SK-N-SH (cell line): ENCODE data around the gene PODXL2. TPM values are rescaled to one million over a fixed set of nuclear protein-coding genes. Genes with fewer than 3 reads are reported as not detected.

ENCODE experiments used
- CTCF ChIA-PET: fragments of 300-600, 350-600 bp; formaldehyde crosslinking; extraction: SDS; loops from one replicate; lab custom pipeline; 2021; lab: Yijun Ruan, JAX
- POLR2A ChIA-PET: fragments of 350-600 bp; sonication (Branson Sonifier 250); formaldehyde crosslinking; extraction: SDS; loops from one replicate; lab custom pipeline; 2020; ENCODE audit warnings: antibody characterized with exemption, inconsistent platforms; lab: Yijun Ruan, JAX
- DNase-seq: peaks from one replicate; pipeline ENCODE4 v3.0.0; 2012
- H2AFZ ChIP-seq: fragments of 200-600 bp; sonication (generic); 2 replicates; pipeline ENCODE4 v1.8.1; 2016; ENCODE audit warnings: antibody characterized with exemption, mild to moderate bottlenecking, low read depth
- H3F3A ChIP-seq: fragments of 200-600 bp; sonication (generic); replicated peaks from 2 replicates; pipeline ENCODE3; 2016; ENCODE audit warnings: antibody characterized with exemption, mild to moderate bottlenecking; ENCODE audit not compliant: insufficient read depth
- H3K27ac ChIP-seq, 2 experiments: fragments of 200-500 bp in 1 of 2; fragments of 200-600 bp in 1 of 2; sonication (Bioruptor generic) in 1 of 2; sonication (generic), shearing (Covaris generic) in 1 of 2; 2 replicates each; pipeline versions ENCODE4 v1.5.1 to v1.6.1; 2014 to 2016; ENCODE audit warnings: low read depth in 2 of 2, inconsistent platforms in 1 of 2, low read length in 1 of 2, mild to moderate bottlenecking in 1 of 2, mixed read lengths in 1 of 2
- H3K27me3 ChIP-seq: fragments of 200-600 bp; sonication (generic), shearing (Covaris generic); 2 replicates; pipeline ENCODE4 v1.6.1; 2016; ENCODE audit warnings: mixed run types; ENCODE audit not compliant: insufficient read depth
- H3K36me3 ChIP-seq, 2 experiments: fragments of 200-500 bp in 1 of 2; fragments of 200-600 bp in 1 of 2; sonication (Bioruptor generic) in 1 of 2; sonication (generic) in 1 of 2; replicated peaks in 1 of 2; 2 replicates each; pipeline versions ENCODE3 to v1.5.1; 2014 to 2016; ENCODE audit warnings: low read length in 1 of 2, mild to moderate bottlenecking in 1 of 2; ENCODE audit not compliant: insufficient read depth in 2 of 2, control insufficient read depth in 1 of 2
- H3K4me1 ChIP-seq, 2 experiments: fragments of 200-500 bp in 1 of 2; fragments of 200-600 bp in 1 of 2; sonication (Bioruptor generic) in 1 of 2; sonication (generic), shearing (Covaris generic) in 1 of 2; 2 replicates each; pipeline versions ENCODE4 v1.5.1 to v1.6.1; 2014 to 2016; ENCODE audit warnings: low read depth in 1 of 2, low read length in 1 of 2, mixed run types in 1 of 2; ENCODE audit not compliant: insufficient read depth in 2 of 2, control insufficient read depth in 1 of 2
- H3K4me2 ChIP-seq: fragments of 200-600 bp; sonication (generic), shearing (Covaris generic); 2 replicates; pipeline ENCODE4 v1.6.1; 2017; ENCODE audit warnings: mixed run types
- H3K4me3 ChIP-seq, 2 experiments: fragments of 200-500 bp in 1 of 2; fragments of 200-600 bp in 1 of 2; sonication (Bioruptor generic) in 1 of 2; sonication (generic), shearing (Covaris generic) in 1 of 2; 2 replicates each; pipeline versions ENCODE4 v1.5.1 to v1.8.1; 2014 to 2016; ENCODE audit warnings: low read depth in 2 of 2, inconsistent platforms in 1 of 2, low read length in 1 of 2, mild to moderate bottlenecking in 1 of 2, mixed read lengths in 1 of 2, moderate library complexity in 1 of 2
- H3K79me2 ChIP-seq: fragments of 200-600 bp; sonication (generic); 2 replicates; pipeline ENCODE4 v1.8.1; 2017; ENCODE audit warnings: mild to moderate bottlenecking; ENCODE audit not compliant: insufficient read depth
- H3K9ac ChIP-seq: fragments of 200-600 bp; sonication (generic); 2 replicates; pipeline ENCODE4 v1.6.1; 2017; ENCODE audit warnings: mixed run types
- H3K9me2 ChIP-seq: fragments of 200-600 bp; sonication (generic); 2 replicates; pipeline ENCODE4 v1.6.1; 2017; ENCODE audit warnings: mixed run types
- H3K9me3 ChIP-seq: fragments of 200-600 bp; sonication (generic); 2 replicates; pipeline ENCODE4 v1.6.1; 2017; ENCODE audit warnings: mixed run types, mild to moderate bottlenecking, moderate library complexity
- H4K20me1 ChIP-seq: fragments of 200-600 bp; sonication (generic); 2 replicates; pipeline ENCODE4 v1.6.1; 2017; ENCODE audit warnings: mild to moderate bottlenecking, mixed run types; ENCODE audit not compliant: insufficient read depth
- CTCF ChIP-seq: fragments of 200-600 bp; sonication (generic); IDR thresholded peaks from 2 replicates; pipeline ENCODE4 v1.6.1; 2017; ENCODE audit warnings: antibody characterized with exemption, mild to moderate bottlenecking, moderate library complexity
- EZH2phosphoT487 ChIP-seq: fragments of 200-600 bp; sonication (generic); IDR thresholded peaks from 2 replicates; pipeline ENCODE4 v1.6.1; 2017; ENCODE audit warnings: low read depth, mixed run types, mild to moderate bottlenecking, antibody characterized with exemption, moderate library complexity, borderline replicate concordance
- FOSL2 ChIP-seq: IDR thresholded peaks from 2 replicates; pipeline ENCODE4 v1.4.0; 2012; ENCODE audit warnings: low read depth, mild to moderate bottlenecking, moderate library complexity, borderline replicate concordance
- FOXJ3 ChIP-seq: sonication (generic); formaldehyde crosslinking; IDR thresholded peaks from 2 replicates; pipeline ENCODE4 v1.5.1; 2020; ENCODE audit warnings: mild to moderate bottlenecking, missing genetic modification reagents
- FOXM1 ChIP-seq: IDR thresholded peaks from 2 replicates; pipeline ENCODE4 v1.4.0; 2012; ENCODE audit warnings: low read depth, mild to moderate bottlenecking
- GATA2 ChIP-seq: sonication (generic); formaldehyde crosslinking; IDR thresholded peaks from 2 replicates; pipeline ENCODE4 v1.5.0; 2020; ENCODE audit warnings: mild to moderate bottlenecking, missing genetic modification reagents
- IRF3 ChIP-seq: fragments of 150-350 bp; IDR thresholded peaks from 2 replicates; pipeline ENCODE4 v1.6.1; 2016; ENCODE audit warnings: mild to moderate bottlenecking, low read depth, low read length
- MXI1 ChIP-seq: IDR thresholded peaks from 2 replicates; pipeline ENCODE4 v1.6.1; 2012; ENCODE audit warnings: mild to moderate bottlenecking, low read depth, low read length, improper control_type of control experiment
- NFIC ChIP-seq: IDR thresholded peaks from 2 replicates; pipeline ENCODE4 v1.4.0; 2012; ENCODE audit warnings: borderline replicate concordance
- POLR2AphosphoS5 ChIP-seq: IDR thresholded peaks from 2 replicates; pipeline ENCODE4 v1.6.1; 2012; ENCODE audit warnings: low read depth, low read length
- RCOR1 ChIP-seq: fragments of 150-350 bp; IDR thresholded peaks from 2 replicates; pipeline ENCODE4 v1.6.1; 2017; ENCODE audit warnings: antibody characterized with exemption, low read length
- REST ChIP-seq: IDR thresholded peaks from 2 replicates; pipeline ENCODE4 v1.6.1; 2012; ENCODE audit warnings: mild to moderate bottlenecking, low read depth, low read length, moderate library complexity
- RFX5 ChIP-seq: IDR thresholded peaks from 2 replicates; pipeline ENCODE4 v1.6.1; 2012; ENCODE audit warnings: mild to moderate bottlenecking, improper control_type of control experiment, low read length
- RXRA ChIP-seq: IDR thresholded peaks from 2 replicates; pipeline ENCODE4 v1.4.0; 2012; ENCODE audit warnings: low read depth, mild to moderate bottlenecking, borderline replicate concordance
- TAF1 ChIP-seq: IDR thresholded peaks from 2 replicates; pipeline ENCODE4 v1.6.1; 2012; ENCODE audit warnings: low read depth, mild to moderate bottlenecking, low read length, moderate library complexity, borderline replicate concordance
- TCF12 ChIP-seq: IDR thresholded peaks from 2 replicates; pipeline ENCODE4 v1.4.0; 2012
- WGBS: methylation state at CpG from one replicate; pipeline ENCODE4 v1.1.6; 2017; ENCODE audit warnings: low lambda C conversion rate; 5-methylcytosine and 5-hydroxymethylcytosine counted together
- polyA plus RNA-seq, 3 experiments: library from polyadenylated mRNA; depleted of rRNA; stranded (reverse); fragments of >200 nt; gene quantifications; 2 replicates each; pipeline ENCODE4 v1.2.3, GENCODE V29; 2012

Gene PODXL2
- polyA plus RNA-seq, 1 of the 3 experiments (the other 2 are of a cell fraction): 27.5 TPM

- H3K4me1 ChIP-seq: peaks cover 11 to 60% of the 10 kb centered on the region in 2 experiments; a peak in 2 of 4 replicates
- WGBS: 81% methylated on average over 6 of the region's 6 CpGs
- no peak for DNase-seq
These were observed 69.9 kb downstream of the PODXL2 start for GRCh38 chr3:127698691-127699415.

GRCh38 chr3:127699416-127700300, 70.7 kb downstream of the PODXL2 start:
- DNase-seq: no peak
- CTCF ChIA-PET: interaction anchor here (0.6 to 2.4 kb wide), 9 partner anchors 8 to 160 kb away, joined by 3 to 7 read pairs (median 4); no protein-coding TSS in a partner anchor
- H3K9me2 ChIP-seq: no peaks in the 10 kb centered on the region
- no peak overlapping the region for H3K4me2 ChIP-seq
- 90% methylated on average over 8 of the region's 9 CpGs for WGBS
- no peaks in the 10 kb centered on the region for H3F3A ChIP-seq
- no peaks in the 10 kb centered on the region for H3K9me3 ChIP-seq
- H4K20me1 ChIP-seq: no peaks in the 10 kb centered on the region
- no peaks in the 10 kb centered on the region for H3K36me3 ChIP-seq
- peak overlapping the region in 1 of 2 experiments; percentile 92; a peak in 1 of 4 replicates for H3K27ac ChIP-seq
- no peak overlapping the region for H3K9ac ChIP-seq
- H3K4me3 ChIP-seq: no peak overlapping the region
- POLR2A ChIA-PET: no interaction called here
- TF ChIP-seq POLR2AphosphoS5 (no peak), NFIC (no peak), REST (no peak), EZH2phosphoT487 (no peak), RFX5 (no peak), RXRA (no peak), FOXJ3 (CRISPR knock-in tag) (no peak), FOSL2 (no peak), IRF3 (no peak), GATA2 (no peak)
- no peaks in the 10 kb centered on the region for H3K79me2 ChIP-seq
- no peaks in the 10 kb centered on the region for H3K27me3 ChIP-seq
- H2AFZ ChIP-seq: no peak overlapping the region
- H3K4me1 ChIP-seq: peaks cover 11 to 56% of the 10 kb centered on the region in 2 experiments; a peak in 2 of 4 replicates

More at GRCh38 chr3:127698691-127699415, 69.9 kb downstream of the PODXL2 start:
- ChIA-PET POLR2A (no interaction called here), CTCF (interaction anchor here (0.6 to 5.6 kb wide), 8 partner anchors 8 to 160 kb away, joined by 3 to 38 read pairs (median 4); no protein-coding TSS in a partner anchor)
- no peak for TF ChIP-seq RCOR1
- no peak for TF ChIP-seq MXI1
- TF ChIP-seq TCF12: no peak
- no peak for TF ChIP-seq FOXM1
- TF ChIP-seq TAF1: no peak
- TF ChIP-seq CTCF: no peak
- H3F3A ChIP-seq: no peaks in the 10 kb centered on the region
- H3K79me2 ChIP-seq: no peaks in the 10 kb centered on the region
- H3K9me2 ChIP-seq: no peaks in the 10 kb centered on the region
- no peak overlapping the region for H2AFZ ChIP-seq
- no peaks in the 10 kb centered on the region for H4K20me1 ChIP-seq
- peak overlapping the region in 1 of 2 experiments; percentile 92; a peak in 1 of 4 replicates for H3K27ac ChIP-seq
- no peaks in the 10 kb centered on the region for H3K9me3 ChIP-seq
- no peaks in the 10 kb centered on the region for H3K36me3 ChIP-seq
- H3K9ac ChIP-seq: no peak overlapping the region
- H3K27me3 ChIP-seq: no peaks in the 10 kb centered on the region
- no peak overlapping the region for H3K4me3 ChIP-seq
- H3K4me2 ChIP-seq: no peak overlapping the region
